GM18519 (cell line): ENCODE results near the gene CRYBG1.
"Not testable (repeated sequence)": the region's sequence is repeated elsewhere in the genome, so short reads cannot be mapped to it uniquely, and the experiment has no call there.

Experiments used
- ATAC-seq: cut with Tn5 transposase; IDR thresholded peaks from one replicate; pipeline ENCODE4 v1.9.1; 2021; ENCODE audit warnings: mild to moderate bottlenecking, moderate library complexity; ENCODE audit not compliant: unreplicated experiment, low FRiP score

Gene CRYBG1

DNA sequence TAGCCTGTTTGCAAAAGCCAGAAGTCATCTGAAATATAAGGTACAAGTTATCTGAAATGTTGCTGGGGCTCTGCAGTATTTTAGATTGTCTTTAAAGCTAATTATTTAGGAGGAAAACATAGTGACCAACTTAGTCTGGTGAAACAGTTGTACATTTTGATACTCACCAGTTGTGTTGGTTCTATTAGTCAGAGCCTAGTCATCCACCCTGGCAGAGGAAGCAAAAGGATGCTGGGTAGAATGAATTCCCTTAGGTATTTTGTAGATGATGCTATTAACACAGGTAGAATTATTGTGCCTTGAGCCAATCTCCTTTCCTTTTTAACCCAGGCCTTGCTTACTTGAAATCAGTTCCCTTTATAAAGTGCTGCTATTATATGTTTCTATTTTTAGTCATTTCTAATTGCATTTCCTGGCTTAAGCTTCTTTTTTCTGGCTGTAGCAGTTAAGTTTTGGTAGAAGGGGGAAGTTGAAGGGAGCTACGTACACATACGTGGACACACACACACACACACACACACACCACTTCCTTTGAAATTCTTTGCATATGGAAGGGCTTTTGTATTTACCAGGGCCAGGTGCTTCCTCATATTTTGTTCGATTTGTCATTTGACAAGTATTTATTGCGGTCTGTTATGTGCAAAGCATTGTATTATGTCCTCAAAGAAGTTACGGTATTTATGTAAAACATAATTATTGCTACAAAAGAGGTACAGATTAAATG, 186.3 kb downstream of the CRYBG1 start:
- ATAC-seq, result no peak

DNA sequence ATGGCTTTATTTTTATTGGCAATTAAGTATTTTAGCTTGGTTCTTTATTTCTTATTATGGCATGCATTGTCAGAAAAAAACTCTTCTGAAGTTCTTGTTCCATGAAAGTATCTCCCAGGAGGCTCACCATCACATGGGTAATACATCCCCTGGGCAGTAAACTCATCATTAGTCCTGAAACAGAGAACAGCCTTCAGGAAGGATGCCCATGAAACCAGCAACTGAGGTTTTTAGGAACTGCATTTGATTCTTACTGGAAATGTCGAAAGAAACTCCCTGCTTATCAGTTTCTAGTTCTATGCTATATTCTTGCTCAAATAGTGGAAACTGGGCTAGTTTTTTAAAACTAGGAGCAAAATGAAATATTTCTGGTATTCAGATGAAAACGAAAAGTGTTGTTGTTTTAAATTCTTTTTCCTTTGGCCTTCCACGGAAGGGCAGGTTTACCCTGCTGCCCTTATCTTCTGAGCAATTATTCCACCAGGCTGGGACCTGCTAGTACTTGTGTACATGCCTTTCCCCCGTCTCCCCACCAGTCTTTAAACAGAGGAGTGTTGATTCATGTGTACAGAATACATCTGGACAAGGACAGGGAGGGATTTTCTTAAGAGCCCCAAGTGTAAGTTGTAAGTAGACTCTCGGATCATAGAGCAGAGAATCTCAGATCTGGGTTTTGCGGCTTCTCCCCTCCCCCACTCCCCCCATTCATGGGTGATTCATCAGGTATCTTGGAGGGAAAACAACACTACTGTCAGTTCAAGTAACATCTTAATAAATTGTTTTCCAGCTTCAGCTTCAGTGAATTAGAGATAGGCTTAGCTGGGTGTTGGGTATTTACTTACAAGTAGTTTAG, 187.3 kb downstream of the CRYBG1 start:
- ATAC-seq, result no peak

- not testable (repeated sequence) for ATAC-seq
Observed at GRCh38 chr6:106548926-106549455, 188.5 kb downstream of the CRYBG1 start.

DNA sequence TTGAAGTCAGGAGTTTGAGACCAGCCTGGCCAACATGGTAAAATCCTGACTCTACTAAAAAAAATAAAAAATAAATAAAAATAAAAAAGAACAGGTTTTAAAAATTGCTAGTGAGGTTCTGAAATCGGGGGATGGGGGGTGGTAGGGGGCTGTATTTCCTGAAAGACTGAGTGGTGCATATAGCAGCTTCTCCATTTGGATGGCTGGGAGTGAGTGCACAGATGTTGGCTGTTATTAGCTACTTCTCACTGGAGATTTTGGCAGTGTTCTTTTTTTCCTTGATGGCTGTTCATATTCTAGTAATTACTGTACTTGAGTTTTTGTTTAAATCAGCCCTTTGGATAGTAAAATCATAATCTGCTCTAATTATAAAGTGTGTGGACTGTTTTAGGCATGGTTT, 189.0 kb downstream of the CRYBG1 start:
- no peak for ATAC-seq

GRCh38 chr6:106551155-106551554, 190.6 kb downstream of the CRYBG1 start:
- no peak for ATAC-seq

- no peak for ATAC-seq
Observed at GRCh38 chr6:106553440-106553839, 192.9 kb downstream of the CRYBG1 start.

DNA sequence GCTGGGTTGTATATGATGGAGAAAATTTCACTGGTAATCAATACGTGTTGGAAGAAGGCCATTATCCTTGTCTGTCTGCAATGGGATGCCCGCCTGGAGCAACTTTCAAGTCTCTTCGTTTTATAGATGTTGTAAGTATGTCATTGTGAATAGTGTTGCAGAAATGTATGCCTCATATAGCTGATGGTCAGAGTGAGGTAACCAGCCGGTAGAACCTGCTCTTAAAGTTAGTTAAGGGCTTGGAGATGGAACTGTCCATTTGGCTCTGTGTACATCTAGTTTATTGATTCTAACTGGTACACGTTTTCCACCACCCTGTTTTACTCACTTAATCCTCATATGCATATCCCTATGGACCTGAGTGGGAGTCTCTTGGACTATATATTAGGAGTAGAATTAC, 195.2 kb downstream of the CRYBG1 start:
- ATAC-seq, result no peak

- no peak for ATAC-seq
Observed at GRCh38 chr6:106556368-106556960, 195.9 kb downstream of the CRYBG1 start.

DNA sequence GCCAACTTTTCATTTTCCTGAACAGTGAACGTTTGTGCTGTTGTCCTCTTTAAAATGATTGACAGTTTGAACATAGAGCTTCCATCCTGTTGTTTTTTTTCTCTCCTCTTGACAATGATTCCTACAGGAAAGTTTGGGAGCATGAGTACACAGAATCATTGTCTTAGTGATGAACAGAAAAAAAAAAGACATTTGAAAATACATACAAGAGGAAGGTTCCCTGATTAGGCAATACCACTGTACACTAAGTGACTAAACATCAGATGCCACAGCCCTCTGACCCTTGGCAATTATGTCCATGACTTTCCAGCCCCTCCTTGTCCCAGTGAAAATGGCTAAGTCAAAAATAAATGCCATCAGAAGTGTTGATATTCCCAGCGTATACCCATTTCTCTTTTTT, 197.3 kb downstream of the CRYBG1 start:
- no peak for ATAC-seq

DNA sequence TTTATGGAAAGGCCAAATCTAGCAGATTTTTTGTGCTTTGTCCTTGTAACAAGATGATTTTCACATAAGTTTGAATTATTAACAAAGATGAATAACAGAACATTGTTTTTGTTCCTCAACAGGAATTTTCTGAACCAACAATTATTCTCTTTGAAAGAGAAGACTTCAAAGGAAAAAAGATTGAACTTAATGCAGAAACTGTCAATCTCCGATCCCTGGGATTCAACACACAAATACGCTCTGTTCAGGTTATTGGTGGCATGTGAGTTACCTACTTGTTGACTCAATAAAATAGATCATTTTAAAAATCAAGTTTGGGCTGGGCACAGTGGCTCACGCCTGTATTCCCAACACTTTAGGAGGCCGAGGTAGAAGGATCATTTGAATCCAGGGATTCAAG, 197.8 kb downstream of the CRYBG1 start:
- ATAC-seq, result no peak

- not testable (repeated sequence) for ATAC-seq
Observed at GRCh38 chr6:106559659-106560058, 199.1 kb downstream of the CRYBG1 start.

DNA sequence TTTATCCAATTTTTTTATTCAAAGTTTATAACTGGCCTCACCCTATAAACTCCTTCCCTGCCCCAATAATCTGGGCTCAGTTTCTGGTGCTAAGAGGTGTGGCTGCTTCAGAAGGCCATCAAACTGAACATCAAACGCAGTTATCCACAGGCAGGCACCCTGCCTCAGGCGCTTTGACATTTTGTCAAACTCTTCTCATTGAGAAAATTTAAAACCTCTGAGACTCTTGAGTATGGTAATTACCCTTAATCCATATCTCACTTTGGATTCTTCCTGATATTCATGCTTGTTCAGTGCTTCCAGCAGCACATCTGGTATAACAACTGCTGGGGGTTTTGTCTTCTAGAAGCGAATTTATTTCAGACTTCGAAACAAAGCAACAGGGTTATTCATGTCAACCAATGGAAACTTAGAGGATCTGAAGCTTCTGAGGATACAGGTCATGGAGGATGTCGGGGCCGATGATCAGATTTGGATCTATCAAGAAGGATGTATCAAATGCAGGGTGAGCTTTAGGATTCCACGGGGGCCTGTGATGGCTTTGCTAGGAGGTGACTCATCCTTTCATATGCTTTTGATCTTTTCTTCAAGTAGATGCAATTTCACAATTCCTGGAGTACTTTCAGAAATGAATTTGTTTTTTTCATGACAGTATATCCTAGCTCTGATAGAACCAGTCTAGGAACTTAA, 200.6 kb downstream of the CRYBG1 start:
- no peak for ATAC-seq

DNA sequence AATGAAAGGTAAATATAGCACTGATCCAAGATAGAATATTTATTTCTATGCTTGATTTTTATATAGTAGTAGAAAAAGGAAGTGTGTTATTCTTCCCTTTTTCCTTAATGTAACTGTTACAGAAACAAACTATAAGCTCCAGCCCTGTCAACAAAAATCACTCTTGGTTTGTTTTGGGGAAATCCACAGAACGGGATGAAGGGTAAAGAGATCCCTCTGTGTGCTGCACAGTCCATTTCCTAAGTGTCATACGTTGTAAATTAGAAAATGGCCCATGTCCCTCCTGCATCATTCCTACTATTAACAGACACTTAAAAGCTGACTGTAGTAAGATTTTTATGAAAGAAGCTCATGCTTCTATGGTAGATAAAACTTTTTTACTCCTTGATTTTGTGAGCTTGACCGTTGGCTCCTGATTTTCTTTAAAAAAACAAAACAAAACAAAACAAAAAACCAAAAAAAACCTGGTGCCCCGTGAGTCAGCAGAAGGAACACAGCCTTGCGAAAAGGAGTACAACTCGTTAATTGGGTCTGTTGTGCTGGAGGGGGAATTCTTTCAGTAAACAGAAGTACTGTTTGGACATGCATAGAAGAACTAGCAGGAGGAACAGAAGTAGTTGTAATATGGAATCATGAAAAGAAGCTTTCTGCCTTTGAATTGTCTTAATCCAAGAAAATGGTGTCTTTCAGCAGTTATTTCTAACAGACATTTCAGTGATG, 201.3 kb downstream of the CRYBG1 start:
- no peak for ATAC-seq

GRCh38 chr6:106563614-106564013, 203.1 kb downstream of the CRYBG1 start:
- ATAC-seq, result no peak

DNA sequence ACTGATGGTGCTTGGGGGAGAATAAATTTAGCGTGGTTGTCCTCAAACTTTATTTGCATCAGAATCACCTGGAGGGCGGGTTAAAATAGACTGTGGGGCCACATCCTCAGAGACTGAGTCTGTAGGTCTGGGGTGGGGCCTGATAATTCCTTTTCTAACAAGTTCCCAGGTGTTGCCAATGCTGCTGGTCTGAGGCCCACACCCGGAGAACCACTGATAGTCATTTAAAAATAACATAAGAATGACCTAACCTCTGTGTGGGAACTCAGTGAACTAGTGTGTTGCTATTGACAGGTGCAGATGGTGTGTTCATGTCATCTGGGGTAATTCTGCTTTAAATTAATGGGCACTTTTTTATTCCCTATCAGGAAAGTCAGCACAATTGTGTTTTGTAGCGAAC, 204.0 kb downstream of the CRYBG1 start:
- ATAC-seq, result no peak

DNA sequence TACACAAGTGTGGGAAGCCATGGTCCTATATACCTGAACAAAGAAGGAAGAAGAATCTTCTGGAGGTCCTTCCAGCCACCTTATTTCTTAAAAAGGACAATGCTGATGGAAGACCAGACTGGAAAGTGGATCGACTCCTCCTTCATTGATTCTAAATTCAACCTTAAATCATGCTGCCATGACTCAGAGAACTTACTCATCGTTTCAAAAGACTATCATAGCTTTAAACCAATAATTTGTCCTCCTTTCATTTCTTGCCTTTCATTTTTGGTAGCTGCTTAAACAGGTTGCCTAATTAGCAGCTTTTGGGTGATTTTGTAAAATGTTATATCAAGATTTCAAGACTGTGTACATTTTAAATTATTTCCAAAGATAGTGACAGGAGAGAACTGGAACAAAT, 208.0 kb downstream of the CRYBG1 start:
- ATAC-seq, result no peak

- ATAC-seq, result no peak
Observed at GRCh38 chr6:106569428-106569827, 208.9 kb downstream of the CRYBG1 start.

DNA sequence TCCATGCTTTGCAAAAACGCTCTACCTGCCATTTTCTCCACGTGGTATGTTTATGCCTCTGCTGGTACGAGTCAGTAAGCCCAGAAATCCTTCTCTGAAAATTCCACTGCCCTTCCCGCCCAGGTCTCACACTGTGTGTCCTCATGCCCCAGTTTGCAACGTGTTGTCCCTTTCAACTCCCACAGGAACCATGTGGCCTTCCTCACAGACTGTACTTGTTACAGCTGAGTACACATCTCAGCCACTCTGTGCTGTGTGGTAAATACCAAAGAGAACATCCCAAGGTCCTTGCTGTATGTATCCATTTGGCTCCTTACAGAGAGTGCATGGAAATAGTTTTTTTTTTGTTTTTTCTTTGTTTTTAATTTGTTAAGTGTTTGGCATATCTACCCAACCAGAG, 211.9 kb downstream of the CRYBG1 start:
- no peak for ATAC-seq

GRCh38 chr6:106572875-106573585, 212.5 kb downstream of the CRYBG1 start:
- ATAC-seq, result no peak
